Colonic mucosa (tissue), 4 donors: ENCODE data around the gene MVK. TPM values are rescaled to one million over a fixed set of nuclear protein-coding genes. Genes with fewer than 3 reads are reported as not detected.

Source experiments
- DNase-seq: peaks from one replicate; pipeline ENCODE4 v3.0.0-alpha.2; 2020
- H3K27ac ChIP-seq: fragments of 200-600 bp; one replicate; pipeline ENCODE4 v1.8.0; 2021
- H3K27me3 ChIP-seq: fragments of 200-600 bp; one replicate; pipeline ENCODE4 v1.8.0; 2021
- H3K36me3 ChIP-seq: fragments of 200-600 bp; one replicate; pipeline ENCODE4 v1.8.0; 2021
- H3K4me1 ChIP-seq: fragments of 200-600 bp; one replicate; pipeline ENCODE4 v1.8.0; 2021; ENCODE audit warnings: mild to moderate bottlenecking
- H3K4me3 ChIP-seq: fragments of 200-600 bp; one replicate; pipeline ENCODE4 v1.8.0; 2021
- H3K9ac ChIP-seq, 2 donors: one replicate each; pipeline ENCODE4 v1.7.0; 2013; ENCODE audit warnings: control low read depth in 2 of 2, low read depth in 2 of 2, low read length in 2 of 2
- H3K9me3 ChIP-seq: fragments of 200-600 bp; one replicate; pipeline ENCODE4 v1.8.0; 2021
- CTCF ChIP-seq: fragments of 200-600 bp; IDR thresholded peaks from one replicate; pipeline ENCODE4 v1.8.0; 2022; ENCODE audit warnings: antibody characterized with exemption, mild to moderate bottlenecking
- intact Hi-C: fragments of 100-400 bp; cut with DNase I; formaldehyde crosslinking; loops from one replicate; pipeline ENCODE4 v1.14.1; 2022
- total RNA-seq, 2 donors: library from RNA; stranded (reverse); fragmentation: NEBNext Ultra II Directional in 1 of 2; extraction: Animal tissue kit (Norgen Biotek cat#: 25700) in 1 of 2; gene quantifications; one replicate each; pipeline ENCODE4 v1.2.1, GENCODE V29; 2021
- donor health status: healthy.
- donor health status: DM: no; HTN: no; CAD: no.
- donor health status: DM: no; HTN: no; CAD: no.

MVK gene
- total RNA-seq, 2 donors from 2014 or later: 29.6 to 38.9 TPM

DNA sequence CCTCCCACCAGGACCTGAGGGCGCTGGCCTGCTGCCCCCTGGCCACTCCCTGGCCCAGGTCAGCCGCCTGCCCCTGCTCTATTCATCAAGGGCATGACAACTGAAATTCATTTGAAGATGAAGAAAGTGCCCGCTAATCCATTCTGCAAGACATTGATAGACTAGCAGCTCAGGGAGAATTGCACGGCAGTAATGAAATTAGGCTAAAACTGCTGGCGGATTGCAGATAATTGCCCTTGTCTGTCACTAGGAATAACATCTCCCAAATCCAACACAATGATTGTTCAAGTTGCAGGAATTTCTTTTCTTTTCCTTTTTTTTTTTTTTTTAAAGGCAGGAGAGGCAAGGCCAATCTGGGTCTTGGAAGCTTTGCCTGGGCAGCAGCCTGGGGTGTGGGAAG is 44.5 kb downstream of the MVK start:
- Histone ChIP-seq H3K27ac (no peak overlapping the region), H3K9ac (no peak overlapping the region), H3K27me3 (peaks cover 4% of the 10 kb centered on the region), H3K4me1 (peaks cover 3% of the 10 kb centered on the region), H3K9me3 (no peaks in the 10 kb centered on the region), H3K36me3 (no peaks in the 10 kb centered on the region), H3K4me3 (no peak overlapping the region)
- intact Hi-C loops: no loop called here
- no peak for TF ChIP-seq CTCF
- no peak for DNase-seq

GRCh38 chr12:109619002-109619604 is 45.5 kb downstream of the MVK start:
- intact Hi-C loops: no loop called here
- no peak for DNase-seq
- H3K36me3 ChIP-seq: no peaks in the 10 kb centered on the region
- H3K27ac ChIP-seq: no peak overlapping the region
- H3K9ac ChIP-seq: no peak overlapping the region
- peaks cover 3% of the 10 kb centered on the region for H3K4me1 ChIP-seq
- H3K4me3 ChIP-seq: no peak overlapping the region
- TF ChIP-seq CTCF: no peak
- H3K27me3 ChIP-seq: peaks cover 4% of the 10 kb centered on the region
- no peaks in the 10 kb centered on the region for H3K9me3 ChIP-seq

- no peak for TF ChIP-seq CTCF
- H3K4me1 ChIP-seq: peaks cover 3% of the 10 kb centered on the region
- H3K9me3 ChIP-seq: no peaks in the 10 kb centered on the region
- intact Hi-C loops: no loop called here
- no peak for DNase-seq
- no peaks in the 10 kb centered on the region for H3K36me3 ChIP-seq
- no peak overlapping the region for H3K27ac ChIP-seq
- H3K4me3 ChIP-seq: no peak overlapping the region
- H3K9ac ChIP-seq: no peak overlapping the region
- peaks cover 4% of the 10 kb centered on the region for H3K27me3 ChIP-seq
These were observed 47.7 kb downstream of the MVK start for GRCh38 chr12:109621211-109621694.

DNA sequence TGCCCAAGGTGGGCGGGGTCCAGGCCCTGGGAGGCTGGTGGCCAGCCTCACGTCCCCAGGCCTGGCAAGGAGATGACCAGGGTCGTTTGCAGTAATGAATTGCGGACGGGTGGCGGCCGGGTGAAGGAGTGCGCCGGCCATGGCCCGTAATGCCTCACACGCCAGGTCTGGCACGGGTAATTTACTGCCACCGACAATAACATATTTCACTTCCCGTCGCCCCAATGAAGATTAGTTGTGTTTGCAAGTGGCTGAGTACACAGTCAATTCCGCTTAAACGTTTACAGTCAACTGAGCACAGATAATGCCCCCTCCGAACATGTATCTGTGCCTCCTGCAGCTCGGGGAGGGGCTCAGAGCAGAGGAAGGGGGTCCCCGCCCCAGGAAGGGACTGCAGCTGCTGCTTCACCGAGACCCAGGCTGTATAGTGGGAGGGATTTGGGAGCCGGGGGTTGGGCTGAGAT is 48.3 kb downstream of the MVK start:
- TF ChIP-seq CTCF: no peak
- Histone ChIP-seq H3K4me3 (no peak overlapping the region), H3K27ac (no peak overlapping the region), H3K4me1 (peaks cover 3% of the 10 kb centered on the region), H3K9ac (no peak overlapping the region), H3K9me3 (no peaks in the 10 kb centered on the region), H3K36me3 (no peaks in the 10 kb centered on the region), H3K27me3 (peaks cover 4% of the 10 kb centered on the region)
- DNase-seq: no peak
- intact Hi-C loops: no loop called here

DNA sequence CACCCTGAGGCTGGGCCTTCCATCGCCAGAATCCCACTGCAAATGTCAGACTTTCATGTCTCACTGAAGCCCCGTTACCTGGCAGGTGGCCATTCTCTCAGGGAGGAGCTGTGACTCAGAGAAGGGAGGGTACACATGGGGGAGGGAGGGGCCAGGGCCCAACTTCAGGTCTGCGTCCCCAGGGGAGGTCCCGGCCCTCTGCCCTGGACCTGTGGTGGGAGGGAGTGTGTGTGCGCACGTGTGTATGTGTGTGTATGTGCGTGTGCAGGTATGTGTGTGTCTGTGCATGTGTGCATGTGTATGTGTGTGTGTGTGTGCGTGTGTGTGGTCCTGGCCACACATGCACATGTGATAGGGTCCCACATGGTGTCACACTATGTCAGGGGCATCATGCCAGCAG is 50.9 kb downstream of the MVK start:
- Histone ChIP-seq H3K4me1 (peaks cover 3% of the 10 kb centered on the region), H3K27ac (no peak overlapping the region), H3K9me3 (no peaks in the 10 kb centered on the region), H3K27me3 (peaks cover 4% of the 10 kb centered on the region), H3K36me3 (no peaks in the 10 kb centered on the region), H3K9ac (no peak overlapping the region), H3K4me3 (no peak overlapping the region)
- no peak for TF ChIP-seq CTCF
- no peak for DNase-seq
- intact Hi-C loops: no loop called here
